ENCODE results near the gene JUNB. TPM values are rescaled to one million over a fixed set of nuclear protein-coding genes. Genes with fewer than 3 reads are reported as not detected.
A peak's percentile ranks its signal among the peaks of the same experiment; 100 is the strongest.
"Not testable (repeated sequence)": the region's sequence is repeated elsewhere in the genome, so short reads cannot be mapped to it uniquely, and the experiment has no call there.

Gene JUNB
- total RNA-seq, 1 donor from 2014 or later = 120 TPM

DNA sequence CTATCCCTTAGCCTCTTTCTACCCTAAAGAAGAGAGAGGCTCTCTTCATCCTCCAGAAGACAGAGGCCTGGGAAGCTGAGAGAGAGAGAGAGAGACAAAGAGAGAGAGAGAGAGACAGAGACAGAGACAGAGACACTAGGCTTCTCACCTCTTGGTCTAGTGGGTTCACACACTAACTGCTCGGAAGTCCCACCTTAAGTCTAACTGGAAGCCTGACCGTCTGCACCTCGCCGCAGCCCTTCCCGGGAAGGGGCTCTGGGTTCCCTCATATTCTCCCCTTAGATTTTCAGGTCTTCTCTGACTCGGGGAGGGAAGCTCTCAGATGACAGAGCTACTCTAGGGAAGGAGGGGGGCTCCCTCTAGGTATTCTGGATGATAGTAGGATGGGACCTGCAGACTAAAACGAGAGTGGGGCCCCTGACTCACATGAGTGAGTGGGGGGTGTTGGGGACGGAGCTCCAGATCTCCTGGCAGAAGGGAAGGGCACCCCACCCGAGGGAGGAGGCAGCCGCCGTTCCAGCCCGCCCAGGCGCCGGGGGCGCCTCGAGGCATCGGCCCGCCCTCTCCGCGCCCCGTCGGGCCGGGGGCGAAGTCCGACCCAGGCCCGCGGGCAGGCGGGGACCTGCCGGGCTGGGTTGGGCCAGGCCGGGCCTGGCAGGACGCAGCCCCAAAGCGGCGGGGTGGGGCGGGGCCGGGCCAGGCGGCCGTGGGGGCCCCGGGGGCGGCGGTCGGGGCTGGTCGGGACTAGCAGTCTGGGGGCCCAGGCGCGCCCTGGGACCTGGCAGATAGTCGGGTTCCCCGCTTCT lies 2.0 kb upstream of the JUNB start:
- no peak for DNase-seq (ENCODE audit: low read depth)

GRCh38 chr19:12789904-12790619 lies 1.2 kb upstream of the JUNB start:
- peak; percentile 81 for DNase-seq (ENCODE audit: low read depth)

DNA sequence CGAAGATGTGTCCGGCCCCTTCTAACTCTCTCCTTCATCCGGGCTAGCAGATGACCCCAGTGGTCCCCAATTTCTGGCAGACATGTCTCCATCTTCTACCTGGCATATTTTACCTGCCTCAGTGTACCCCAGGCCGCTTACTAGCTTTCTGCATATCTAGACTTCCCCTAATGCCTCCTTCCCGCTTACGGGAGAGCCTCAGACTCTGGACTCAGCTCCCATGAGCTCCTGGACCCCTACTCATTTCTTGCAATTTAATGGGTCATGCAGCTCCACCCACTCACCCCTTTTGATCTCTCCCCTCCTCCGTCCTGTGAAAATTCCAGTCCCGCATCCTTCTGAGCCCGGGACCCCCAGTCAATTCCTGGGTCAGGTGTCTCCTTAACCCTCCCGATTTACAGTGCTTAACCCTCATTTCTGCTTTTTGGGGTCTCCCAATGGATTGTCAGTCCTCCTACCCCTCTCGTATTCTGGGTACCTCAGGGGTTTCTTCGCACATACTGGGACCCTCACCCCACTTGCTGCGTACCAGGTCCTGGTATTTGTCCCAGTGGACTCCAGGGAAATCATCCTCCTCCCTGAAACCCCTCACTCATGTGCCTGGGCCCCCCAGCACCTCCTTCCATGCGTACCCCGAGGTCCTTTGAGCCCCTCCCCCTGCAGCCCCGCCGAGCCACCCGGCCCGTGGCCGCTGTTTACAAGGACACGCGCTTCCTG lies 500 bp upstream of the JUNB start:
- DNase-seq (ENCODE audit: low read depth) = no peak

GRCh38 chr19:12792051-12792852 lies 966 bp downstream of the JUNB start:
- no peak for DNase-seq (ENCODE audit: low read depth)

DNA sequence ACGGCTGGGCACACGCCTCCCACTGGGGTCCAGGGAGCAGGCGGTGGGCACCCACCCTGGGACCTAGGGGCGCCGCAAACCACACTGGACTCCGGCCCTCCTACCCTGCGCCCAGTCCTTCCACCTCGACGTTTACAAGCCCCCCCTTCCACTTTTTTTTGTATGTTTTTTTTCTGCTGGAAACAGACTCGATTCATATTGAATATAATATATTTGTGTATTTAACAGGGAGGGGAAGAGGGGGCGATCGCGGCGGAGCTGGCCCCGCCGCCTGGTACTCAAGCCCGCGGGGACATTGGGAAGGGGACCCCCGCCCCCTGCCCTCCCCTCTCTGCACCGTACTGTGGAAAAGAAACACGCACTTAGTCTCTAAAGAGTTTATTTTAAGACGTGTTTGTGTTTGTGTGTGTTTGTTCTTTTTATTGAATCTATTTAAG lies 1.6 kb downstream of the JUNB start:
- no peak for DNase-seq (ENCODE audit: low read depth)

DNA sequence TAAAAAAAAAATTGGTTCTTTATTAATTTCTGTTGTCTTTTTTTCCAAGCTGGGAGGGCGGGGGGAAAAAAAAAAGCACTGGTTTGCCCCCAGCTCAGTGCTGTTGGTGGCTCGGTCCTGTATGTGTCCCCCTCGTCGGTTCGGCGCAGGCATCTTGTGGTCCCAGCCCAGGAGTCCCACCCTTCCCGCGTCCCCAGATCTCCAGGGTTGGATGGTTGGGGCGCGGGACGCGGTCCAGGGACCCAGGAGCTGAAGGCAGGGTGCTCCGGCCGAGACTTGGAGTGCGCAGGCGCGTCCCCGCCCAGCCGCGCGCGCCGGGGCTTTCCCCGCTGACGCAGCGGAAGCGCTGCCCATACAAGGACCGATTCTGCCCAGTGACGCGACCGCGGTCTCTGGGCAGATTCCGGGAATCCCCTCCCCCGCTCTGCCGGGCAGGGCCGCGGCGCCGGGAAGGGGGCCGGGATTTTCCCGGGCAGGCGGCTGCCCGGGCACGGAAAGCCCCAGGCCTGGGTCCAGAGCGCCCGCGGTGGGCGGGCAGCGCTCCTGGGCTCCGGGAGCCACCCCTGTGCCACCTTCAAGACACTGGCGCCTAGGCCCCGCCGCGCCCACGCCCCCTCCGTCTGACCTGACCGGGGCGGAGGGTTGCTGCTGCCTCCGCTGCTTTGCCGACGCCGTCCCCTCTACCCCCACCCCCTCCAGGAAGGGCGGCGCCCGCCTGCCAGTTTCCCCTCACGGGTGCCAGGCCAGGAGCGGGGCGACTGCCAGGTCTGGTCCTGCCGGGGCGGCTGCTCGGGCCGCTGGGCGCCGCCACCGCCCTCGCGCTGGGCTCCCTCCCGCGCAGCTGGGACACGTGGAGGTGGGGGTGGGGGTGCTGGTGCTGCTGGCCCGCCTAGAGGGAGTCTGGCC lies 2.3 kb downstream of the JUNB start:
- DNase-seq (ENCODE audit: low read depth) = peak; percentile 86

- DNase-seq (ENCODE audit: low read depth) = no peak
These were observed 3.1 kb downstream of the JUNB start for GRCh38 chr19:12794196-12794941.

DNA sequence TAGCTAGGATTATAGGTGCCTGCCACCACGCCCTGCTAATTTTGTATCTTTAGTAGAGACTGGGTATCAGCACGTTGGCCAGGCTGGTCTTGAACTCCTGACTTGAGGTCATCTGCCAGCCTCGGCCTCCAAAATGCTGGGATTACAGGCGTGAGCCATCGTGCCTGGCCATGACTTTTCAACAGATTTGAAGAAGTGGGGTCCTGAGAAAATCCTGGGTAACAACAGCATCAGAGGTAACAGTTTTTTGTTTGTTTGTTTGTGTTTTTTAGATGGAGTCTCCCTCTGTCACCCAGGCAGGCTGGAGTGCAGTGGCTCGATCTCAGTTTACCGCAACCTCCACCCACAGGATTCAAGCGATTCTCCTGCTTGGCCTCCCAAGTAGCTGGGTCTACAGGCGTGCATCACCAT lies 3.7 kb downstream of the JUNB start:
- no peak for DNase-seq (ENCODE audit: low read depth)

GRCh38 chr19:12796146-12797071 lies 5.1 kb downstream of the JUNB start:
- peak; percentile 68 for DNase-seq (ENCODE audit: low read depth)

GRCh38 chr19:12797141-12797587 lies 5.9 kb downstream of the JUNB start:
- no peak for DNase-seq (ENCODE audit: low read depth)

DNA sequence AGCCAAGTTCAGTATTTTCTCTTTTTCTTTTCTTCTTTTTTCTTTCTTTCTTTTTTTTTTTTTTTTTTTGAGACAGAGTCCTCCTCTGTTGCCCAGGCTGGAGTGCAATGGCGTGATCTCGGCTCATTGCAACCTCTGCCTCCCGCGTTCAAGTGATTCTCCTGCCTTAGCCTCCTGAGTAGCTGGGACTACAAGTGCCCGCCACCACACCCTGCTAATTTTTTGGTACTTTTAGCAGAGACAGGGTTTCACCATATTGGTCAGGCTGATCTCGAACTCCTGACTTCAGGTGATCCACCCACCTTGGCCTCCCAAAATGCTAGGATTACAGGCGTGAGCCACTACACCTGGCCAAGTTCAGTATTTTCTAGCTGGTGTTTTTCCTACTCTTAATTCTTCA lies 6.3 kb downstream of the JUNB start:
- not testable (repeated sequence) for DNase-seq (ENCODE audit: low read depth)

GRCh38 chr19:12799742-12800465 lies 8.6 kb downstream of the JUNB start:
- no peak for DNase-seq (ENCODE audit: low read depth)

DNA sequence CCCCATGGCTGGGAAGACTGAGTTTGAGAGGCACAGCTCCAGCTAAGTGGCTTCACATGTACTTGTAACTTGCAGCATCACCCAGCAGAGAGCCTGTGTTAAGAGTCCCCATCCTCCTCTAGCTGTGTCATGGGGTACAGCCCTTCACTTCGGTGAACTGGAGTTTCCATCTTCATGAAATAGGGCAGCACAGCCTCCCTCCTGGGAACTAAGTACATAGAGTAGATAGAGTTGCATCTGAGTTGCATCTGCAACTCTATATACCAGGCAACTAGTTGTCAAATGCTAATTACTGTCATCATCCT lies 9.1 kb downstream of the JUNB start:
- DNase-seq (ENCODE audit: low read depth) = no peak

- no peak for DNase-seq (ENCODE audit: low read depth)
These were observed 9.7 kb downstream of the JUNB start for GRCh38 chr19:12800923-12801465.

DNA sequence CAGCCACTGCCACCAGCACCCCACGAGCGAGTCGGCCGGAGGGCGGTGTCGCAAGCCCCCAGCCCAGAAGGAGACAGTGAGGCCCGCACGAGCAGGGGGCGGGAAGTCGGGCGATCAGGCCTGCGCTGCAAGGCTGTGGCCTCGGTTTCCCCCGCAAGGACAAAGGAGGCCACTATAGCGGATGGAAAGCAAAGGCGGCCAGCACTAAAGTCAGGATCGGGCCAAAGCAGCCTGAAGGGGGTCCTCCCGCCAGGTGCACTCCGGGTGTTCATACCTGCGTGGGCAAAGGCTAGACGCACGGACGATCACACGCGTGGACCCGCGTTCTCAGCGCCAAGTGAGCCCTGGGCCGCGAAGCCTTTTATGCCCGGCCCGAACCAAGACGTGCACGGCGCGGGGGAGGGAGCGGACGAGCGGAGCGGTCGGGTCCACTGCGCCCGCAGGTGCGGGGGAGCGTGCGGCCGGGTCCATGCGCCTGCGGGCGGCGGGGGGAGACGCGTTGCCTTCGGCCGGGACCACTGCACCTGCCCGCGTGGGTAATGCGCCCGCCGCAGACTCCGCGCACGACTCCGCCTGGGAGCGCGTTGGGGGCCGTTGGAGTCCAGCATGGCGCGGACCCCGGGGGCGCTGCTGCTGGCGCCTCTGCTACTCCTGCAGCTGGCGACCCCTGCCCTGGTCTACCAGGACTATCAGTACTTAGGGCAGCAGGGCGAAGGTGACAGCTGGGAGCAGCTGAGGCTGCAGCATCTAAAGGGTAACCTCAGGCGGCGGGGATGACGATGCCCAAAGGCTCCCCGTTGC lies 10.4 kb downstream of the JUNB start, which contains the start of the genes PRDX2 and THSD8:
TSS of gene PRDX2 (minus strand) at position 335 of the 801 bp plus-strand sequence. CDS start 539 bp downstream, outside the sequence.
TSS of gene THSD8 (plus strand) at position 604 of the 801 bp plus-strand sequence. CDS start at position 607, 3 bp downstream.
- no peak for DNase-seq (ENCODE audit: low read depth)

DNA sequence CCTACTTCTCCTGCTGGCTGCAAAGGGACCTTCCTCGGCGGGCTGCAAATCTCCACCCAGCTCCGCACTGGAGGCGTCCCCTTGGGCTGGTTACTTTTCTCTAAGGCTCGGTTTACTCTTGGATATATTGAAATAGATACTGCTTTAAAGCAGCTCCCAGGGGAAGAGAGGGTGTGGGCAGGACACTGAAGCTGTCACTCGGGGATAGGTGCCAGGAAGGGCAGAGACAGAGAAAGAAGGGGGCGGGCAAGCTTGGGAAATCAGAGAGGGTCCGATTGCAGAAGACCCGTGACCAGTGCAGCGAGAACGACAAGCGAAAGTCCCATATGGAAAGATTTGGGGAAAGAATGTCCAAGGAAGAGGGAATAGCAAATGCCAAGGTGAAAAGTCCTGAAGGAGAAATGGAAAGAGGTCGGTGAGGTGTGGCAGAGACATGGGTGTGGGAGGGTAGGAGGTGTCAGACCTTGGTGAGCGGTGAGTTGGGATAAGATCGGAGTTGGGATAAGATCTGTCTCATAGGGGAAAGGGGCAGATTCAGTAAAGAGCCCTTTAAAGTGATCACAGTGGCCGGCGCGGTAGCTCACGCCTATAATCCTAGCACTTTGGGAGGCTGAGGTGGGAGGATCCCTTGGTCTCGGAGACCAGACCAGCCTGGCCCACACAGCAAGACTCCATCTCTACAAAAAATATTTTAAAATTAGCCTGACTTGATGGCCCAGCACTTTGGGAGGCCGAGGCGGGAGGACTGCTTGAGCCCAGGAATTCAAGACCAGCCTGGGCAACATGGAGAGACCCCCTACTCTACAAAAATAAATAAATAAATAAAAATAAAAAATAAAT lies 11.2 kb downstream of the JUNB start:
- no peak for DNase-seq (ENCODE audit: low read depth)

Data from renal cortical epithelial cell (primary cell).